Sigmoid colon (tissue), 4 donors: ENCODE data around the gene EXOC5.

Source experiments
- POLR2A ChIP-seq, 2 donors: fragments of 450-650 bp; IDR thresholded peaks; one replicate each; pipeline ENCODE4 v1.6.1; 2016; ENCODE audit warnings: antibody characterized with exemption in 2 of 2, mild to moderate bottlenecking in 2 of 2, moderate library complexity in 2 of 2
- POLR2AphosphoS5 ChIP-seq, 4 donors: sonication (generic); formaldehyde crosslinking; IDR thresholded peaks; one replicate each; pipeline ENCODE4 v1.6.1; 2017; ENCODE audit warnings: antibody characterized with exemption in 4 of 4
- TF ChIP-seq, protein P1 (sequence below), 4 experiments: fragments of 450-650 bp in 3 of 4; fragments of 200-600 bp in 1 of 4; IDR thresholded peaks; one replicate each; pipeline ENCODE4 v1.5.1; 2016 to 2019; ENCODE audit warnings: antibody characterized with exemption in 4 of 4, mild to moderate bottlenecking in 3 of 4, moderate library complexity in 2 of 4

DNA sequence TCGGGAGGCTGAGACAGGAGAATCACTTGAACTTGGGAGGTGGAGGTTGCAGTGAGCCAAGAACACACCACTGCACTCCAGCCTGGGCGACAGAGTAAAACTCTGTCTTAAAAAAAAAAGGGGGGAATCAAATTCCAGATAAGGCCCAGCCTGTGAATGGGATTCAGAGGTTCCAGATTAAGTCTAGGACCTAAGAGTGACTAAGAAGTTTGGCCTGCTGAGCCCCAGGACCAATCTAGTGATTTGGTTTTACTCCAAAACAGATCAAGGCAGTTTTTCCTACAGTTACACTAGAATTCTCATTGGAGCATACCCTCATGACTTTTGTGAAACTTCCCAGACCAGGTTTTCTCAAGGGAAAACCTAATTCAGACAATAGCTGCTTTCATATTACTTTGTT lies 22.8 kb downstream of the EXOC5 start:
- TF ChIP-seq POLR2A (IDR thresholded peaks at IDR 0.05) (no peak), POLR2AphosphoS5 (IDR thresholded peaks at IDR 0.05) (no peak)
- TF ChIP-seq, protein P1, sequence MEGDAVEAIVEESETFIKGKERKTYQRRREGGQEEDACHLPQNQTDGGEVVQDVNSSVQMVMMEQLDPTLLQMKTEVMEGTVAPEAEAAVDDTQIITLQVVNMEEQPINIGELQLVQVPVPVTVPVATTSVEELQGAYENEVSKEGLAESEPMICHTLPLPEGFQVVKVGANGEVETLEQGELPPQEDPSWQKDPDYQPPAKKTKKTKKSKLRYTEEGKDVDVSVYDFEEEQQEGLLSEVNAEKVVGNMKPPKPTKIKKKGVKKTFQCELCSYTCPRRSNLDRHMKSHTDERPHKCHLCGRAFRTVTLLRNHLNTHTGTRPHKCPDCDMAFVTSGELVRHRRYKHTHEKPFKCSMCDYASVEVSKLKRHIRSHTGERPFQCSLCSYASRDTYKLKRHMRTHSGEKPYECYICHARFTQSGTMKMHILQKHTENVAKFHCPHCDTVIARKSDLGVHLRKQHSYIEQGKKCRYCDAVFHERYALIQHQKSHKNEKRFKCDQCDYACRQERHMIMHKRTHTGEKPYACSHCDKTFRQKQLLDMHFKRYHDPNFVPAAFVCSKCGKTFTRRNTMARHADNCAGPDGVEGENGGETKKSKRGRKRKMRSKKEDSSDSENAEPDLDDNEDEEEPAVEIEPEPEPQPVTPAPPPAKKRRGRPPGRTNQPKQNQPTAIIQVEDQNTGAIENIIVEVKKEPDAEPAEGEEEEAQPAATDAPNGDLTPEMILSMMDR (IDR thresholded peaks at IDR 0.05): no peak
